Measurements from ENCODE around the gene PPP1R2. TPM values are rescaled to one million over a fixed set of nuclear protein-coding genes. Genes with fewer than 3 reads are reported as not detected.

The PPP1R2 gene
- total RNA-seq, 1 experiment from 2014 or later, result 38.3 TPM

- H2AK5ac ChIP-seq (ENCODE audit: insufficient read length, low read length), result no peak overlapping the region
- Mint-ChIP-seq H3K27ac (no peak overlapping the region), H3K4me3 (no peak overlapping the region), H3K4me1 (peaks cover 15 to 18% of the 10 kb centered on the region in 2 experiments), H3K36me3 (ENCODE audit: insufficient read depth in 1 of 3, low read depth in 3 of 3) (0 out of 7 replicates have a peak, but pooled peaks cover 0 to 2% (median 0%) of the 10 kb centered on the region in 3 experiments), H3K27me3 (ENCODE audit: low read depth) (peaks cover 7% of the 10 kb centered on the region), H3K9me3 (peaks cover 4 to 5% of the 10 kb centered on the region in 2 experiments; a peak in 1 of 5 replicates)
- no peak overlapping the region for H3K27ac ChIP-seq (ENCODE audit: insufficient read length, low read depth, low read length)
- no peak overlapping the region for H2BK12ac ChIP-seq (ENCODE audit: insufficient read length, low read depth, low read length)
- H2BK120ac ChIP-seq (ENCODE audit: low read depth, low read length, poor library complexity, severe bottlenecking), result no peak overlapping the region
- H3K4me1 ChIP-seq (ENCODE audit: insufficient read depth, low read length), result no peaks in the 10 kb centered on the region; the same call in 1 of the 2 replicates
- no peak overlapping the region for H3K14ac ChIP-seq (ENCODE audit: insufficient read depth, low read length)
- no peak overlapping the region for H3T11ph ChIP-seq (ENCODE audit: low read length)
- no peak for DNase-seq
- H2BK5ac ChIP-seq (ENCODE audit: insufficient read length, low read length), result no peak overlapping the region
- H3K9ac ChIP-seq (ENCODE audit: extremely low read depth, insufficient read length, low read length), result no peak overlapping the region
- H3K79me1 ChIP-seq (ENCODE audit: insufficient read depth, low read depth, low read length, poor library complexity, severe bottlenecking), result no peaks in the 10 kb centered on the region
- WGBS (ENCODE audit: extremely low coverage, insufficient read length, low lambda C conversion rate), result no CpG with 5 or more reads among the region's 9 CpGs
- H3K4me2 ChIP-seq (ENCODE audit: insufficient read depth, insufficient read length, low read length), result no peak overlapping the region
- H3K27me3 ChIP-seq (ENCODE audit: insufficient read depth, low read length), result no peaks in the 10 kb centered on the region
- no peak overlapping the region for H3K56ac ChIP-seq (ENCODE audit: insufficient read length, low read depth, low read length)
- no peak overlapping the region for H2AFZ ChIP-seq (ENCODE audit: low read length)
- no peaks in the 10 kb centered on the region for H4K20me1 ChIP-seq (ENCODE audit: control insufficient read depth, insufficient read depth, insufficient read length)
- H3K4ac ChIP-seq (ENCODE audit: low read depth, low read length), result no peak overlapping the region
- H4K8ac ChIP-seq (replicated peaks; ENCODE audit: insufficient read length, low read depth, low read length), result no peak overlapping the region
- no peaks in the 10 kb centered on the region for H3K9me3 ChIP-seq (ENCODE audit: control insufficient read depth, low read depth, low read length)
- peaks cover 2% of the 10 kb centered on the region for H3K23me2 ChIP-seq (ENCODE audit: insufficient read length, low read depth, low read length, poor library complexity, severe bottlenecking)
- no peak overlapping the region for H3K23ac ChIP-seq (ENCODE audit: insufficient read length, low read depth, low read length)
- TF ChIP-seq CTCF (conservative IDR thresholded peaks at IDR 0.05), result no peak
- H3K79me2 ChIP-seq (ENCODE audit: insufficient read depth, low read length), result no peaks in the 10 kb centered on the region
- H2BK20ac ChIP-seq (ENCODE audit: low read depth, low read length, poor library complexity, severe bottlenecking), result no peak overlapping the region
- no peak overlapping the region for H4K5ac ChIP-seq (ENCODE audit: insufficient read length, low read depth, low read length)
- no peak overlapping the region for H3K18ac ChIP-seq (ENCODE audit: insufficient read length, low read depth, low read length)
- H2BK15ac ChIP-seq (ENCODE audit: low read depth, low read length), result no peak overlapping the region
- no peak overlapping the region for H4K91ac ChIP-seq (ENCODE audit: insufficient read length, low read depth, low read length)
Observed at GRCh38 chr3:195577645-195578177, 34.6 kb upstream of the PPP1R2 start.
